Measurements from ENCODE around the gene SPRING1.
"Not testable (repeated sequence)": the region's sequence is repeated elsewhere in the genome, so short reads cannot be mapped to it uniquely, and the experiment has no call there.

The SPRING1 gene, protein sequence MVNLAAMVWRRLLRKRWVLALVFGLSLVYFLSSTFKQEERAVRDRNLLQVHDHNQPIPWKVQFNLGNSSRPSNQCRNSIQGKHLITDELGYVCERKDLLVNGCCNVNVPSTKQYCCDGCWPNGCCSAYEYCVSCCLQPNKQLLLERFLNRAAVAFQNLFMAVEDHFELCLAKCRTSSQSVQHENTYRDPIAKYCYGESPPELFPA

DNA sequence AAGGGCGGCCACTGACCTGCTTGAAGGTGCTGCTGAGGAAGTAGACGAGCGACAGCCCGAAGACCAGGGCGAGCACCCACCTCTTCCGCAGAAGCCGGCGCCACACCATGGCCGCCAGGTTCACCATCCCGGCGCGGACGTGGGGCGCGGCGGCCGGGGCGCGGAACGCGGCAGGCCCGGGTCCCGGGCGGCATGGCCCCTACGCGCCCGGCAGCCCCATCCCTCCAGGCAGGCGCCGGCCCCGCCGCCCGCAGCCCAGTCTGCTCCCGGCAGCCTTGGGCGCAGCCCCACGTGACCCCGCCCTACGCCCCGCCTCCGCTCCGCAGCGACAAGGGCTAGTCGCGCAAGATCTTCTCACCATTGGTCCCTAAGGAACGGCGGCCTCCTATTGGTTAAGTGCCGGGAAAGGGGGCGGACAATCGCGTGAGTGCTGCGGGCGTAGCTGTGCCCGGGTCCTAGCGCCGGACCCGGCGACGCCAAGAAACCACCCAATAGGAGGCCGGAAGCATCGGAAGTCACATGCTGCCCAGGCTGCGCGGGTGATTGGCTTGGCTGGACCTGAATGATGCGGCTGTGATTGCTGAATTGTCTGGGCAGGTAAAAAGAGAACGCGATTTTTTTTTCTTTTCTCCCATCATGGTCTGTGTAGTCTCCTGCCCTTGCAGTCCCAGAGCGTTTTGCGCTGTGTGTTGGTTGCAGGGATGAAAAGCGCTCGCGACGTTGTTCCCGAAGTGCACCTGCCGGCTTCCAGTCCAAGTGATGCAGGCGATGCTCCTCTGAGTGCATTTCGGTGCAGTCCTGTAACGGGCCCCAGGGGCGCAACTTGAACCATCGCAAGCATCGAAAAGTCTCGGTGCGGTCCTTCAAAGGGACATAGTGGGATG, at the start of gene SPRING1, which contains the start of gene RNFT2:
Gene SPRING1 (minus strand): TSS at position 296 of the 884 bp plus-strand sequence. CDS start 169 bp downstream, at position 127.
Gene RNFT2 (plus strand): TSS at position 542 of the 884 bp plus-strand sequence. CDS start 2,183 bp downstream, outside the sequence.
- DNase-seq: peak; percentile 97 to 99

DNA sequence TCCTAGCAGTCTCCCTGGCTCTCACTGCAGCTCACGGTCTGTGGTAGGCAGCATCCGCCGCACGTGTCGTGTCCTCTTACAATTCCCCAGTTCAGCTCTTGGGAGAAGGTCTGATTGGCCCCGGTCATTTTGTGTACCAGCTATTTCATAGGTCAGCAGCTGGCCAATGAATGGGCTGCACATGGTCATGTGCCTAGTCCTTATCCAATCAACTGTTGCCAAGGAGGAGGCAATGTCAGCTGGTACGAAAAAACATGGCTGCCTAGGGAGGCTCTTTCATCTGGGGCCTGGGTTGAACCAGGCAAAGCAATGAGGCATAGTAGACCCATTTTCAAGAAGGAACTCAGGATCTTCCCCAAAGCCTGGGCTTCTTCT, 46.4 kb upstream of the SPRING1 start:
- DNase-seq: no peak

DNA sequence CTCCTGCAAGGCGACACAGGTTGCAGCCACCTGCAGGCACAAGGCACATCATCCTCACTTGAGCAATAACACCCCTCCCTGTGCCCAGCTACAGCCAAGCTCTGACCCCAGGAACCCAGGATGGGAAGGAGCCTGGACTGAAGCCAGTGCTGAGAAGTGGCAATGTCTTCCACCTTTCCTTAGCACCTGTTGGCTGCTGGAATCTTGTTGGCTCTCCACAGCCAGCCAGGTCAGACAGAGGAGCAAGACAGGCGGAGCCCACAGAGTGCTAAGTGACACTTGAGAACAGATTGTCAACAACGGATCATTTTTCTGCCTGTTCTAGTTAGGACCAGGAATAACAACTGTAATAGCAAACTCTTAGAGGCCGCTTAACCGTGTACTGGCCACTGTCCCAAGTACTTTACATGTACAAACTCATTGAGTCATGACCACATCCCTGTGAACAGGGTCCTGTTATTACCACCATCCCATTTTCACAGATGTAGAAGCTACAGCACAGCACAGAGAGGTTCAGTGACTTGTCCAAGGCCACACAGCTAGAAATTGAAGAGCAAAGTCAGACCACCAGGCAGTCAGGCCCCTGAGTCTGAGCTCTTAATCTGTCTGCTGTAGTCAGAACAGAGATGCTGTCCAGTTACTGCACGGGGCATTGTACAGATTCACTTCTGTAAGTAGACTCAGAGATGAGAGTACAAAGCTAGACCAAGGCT, 45.8 kb upstream of the SPRING1 start:
- DNase-seq: no peak

DNA sequence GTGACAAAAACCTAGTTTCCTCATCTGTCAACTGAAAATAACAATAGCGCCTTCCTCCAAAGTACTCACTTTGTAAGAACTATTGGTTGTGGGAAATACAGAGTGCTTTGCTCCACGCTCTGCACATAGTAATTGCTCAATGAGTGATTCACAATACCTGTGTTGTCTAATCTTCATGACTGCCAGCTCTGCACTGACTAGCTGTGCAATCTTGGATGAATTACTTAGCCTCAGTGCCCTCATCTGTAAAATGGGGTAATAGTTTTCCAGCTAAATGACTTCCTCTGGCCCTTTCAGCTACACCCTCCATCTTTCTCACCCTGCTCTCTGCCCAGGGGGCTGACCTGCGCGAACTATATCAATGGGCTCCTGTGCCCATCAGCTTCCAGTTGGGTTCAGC, 43.1 kb upstream of the SPRING1 start:
- DNase-seq: no peak

DNA sequence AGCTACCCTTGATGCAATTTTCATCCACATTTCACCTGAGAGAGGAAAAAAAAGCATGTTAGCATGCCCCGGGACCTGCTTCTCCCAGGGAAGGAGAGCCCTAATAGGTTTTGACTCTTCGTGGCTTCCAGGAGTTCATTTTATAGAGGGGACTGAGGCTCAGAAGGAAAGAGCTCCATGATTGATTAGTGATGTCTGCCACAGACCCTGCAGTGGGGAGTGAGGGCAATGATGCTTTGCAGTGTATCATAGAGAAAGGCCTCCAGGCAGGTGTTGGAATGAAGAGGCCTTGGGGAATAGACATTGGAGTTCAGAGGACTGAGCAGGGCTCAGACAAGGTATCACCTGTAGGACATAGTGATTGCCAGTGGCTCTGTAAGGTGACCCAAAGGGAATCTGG, 41.7 kb upstream of the SPRING1 start:
- DNase-seq: no peak

DNA sequence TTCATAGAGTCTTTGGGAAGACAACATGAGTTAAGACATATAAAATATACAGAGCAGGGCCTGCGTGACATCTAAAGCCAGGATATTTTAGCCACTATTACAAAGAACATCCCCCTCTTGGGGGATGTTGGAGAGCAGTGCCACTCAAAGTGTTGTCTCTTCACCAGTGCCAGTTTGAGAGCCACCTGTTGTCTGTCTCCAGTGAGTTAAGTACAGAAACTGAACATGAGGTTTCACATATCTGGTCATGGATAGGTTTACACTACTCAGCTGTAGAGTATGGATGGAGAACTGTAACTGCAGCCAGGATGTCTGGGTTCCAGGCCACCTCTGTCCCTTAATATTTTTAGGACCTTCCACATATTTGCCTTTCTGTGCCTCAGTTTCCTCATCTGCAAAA, 39.4 kb upstream of the SPRING1 start:
- no peak for DNase-seq

DNA sequence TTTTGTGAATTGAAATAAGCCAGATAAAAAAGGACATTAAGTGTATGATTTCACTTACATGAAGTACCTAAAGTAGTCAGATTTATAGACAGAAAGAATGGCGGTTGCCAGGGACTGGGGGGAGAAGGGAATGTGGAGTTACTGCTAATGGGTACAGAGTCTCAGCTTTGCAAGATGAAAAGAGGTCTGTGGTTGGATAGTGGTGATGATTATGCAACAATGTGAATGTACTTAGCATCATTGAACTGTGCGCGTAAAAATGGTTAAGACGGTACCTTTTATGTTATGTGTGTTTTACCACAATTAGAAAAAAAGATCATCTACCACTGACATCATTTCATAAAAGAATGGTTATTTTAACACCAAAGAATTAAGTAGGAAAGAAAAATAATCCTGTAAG, 36.2 kb upstream of the SPRING1 start:
- no peak for DNase-seq

DNA sequence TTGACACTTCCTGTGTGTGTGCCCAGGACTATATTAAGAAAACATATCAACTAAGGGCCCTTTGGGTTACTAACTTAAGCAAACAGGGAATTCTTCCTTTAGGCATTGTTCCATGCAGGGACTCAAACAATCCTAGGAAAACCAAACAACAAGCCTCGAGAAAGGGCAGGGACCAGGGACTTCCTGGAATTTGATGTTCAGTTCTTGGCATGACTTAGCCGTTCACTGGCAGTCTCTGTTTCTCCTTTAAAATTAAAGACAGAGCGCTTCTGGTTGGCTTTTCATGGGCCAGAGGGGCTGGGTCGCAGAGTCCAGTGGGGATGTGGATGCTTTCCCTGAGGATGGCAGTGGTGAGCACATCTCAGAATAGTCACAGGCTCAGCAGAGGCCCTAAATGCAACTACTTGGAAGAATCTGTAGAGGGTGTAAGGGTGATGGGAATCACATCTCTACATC, 35.4 kb upstream of the SPRING1 start:
- DNase-seq: no peak

DNA sequence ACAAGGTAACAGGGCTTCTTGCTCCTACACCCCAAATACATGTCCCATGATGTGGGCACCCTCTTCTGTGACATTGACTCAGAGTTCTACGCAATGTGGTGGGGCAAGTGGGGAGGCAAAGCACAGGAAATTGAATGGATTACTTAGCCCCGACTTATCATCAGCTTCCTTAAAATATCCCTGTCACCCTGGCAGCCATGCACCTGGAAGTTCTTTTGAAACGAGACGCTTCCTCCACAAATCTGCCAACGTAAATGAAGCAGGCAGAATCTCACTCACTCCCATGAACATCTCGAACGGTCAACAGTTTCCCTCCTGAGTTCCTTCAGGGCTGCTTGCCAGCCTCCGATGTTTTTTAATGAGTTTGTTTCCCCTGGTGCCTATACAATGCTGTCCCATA, 33.8 kb upstream of the SPRING1 start:
- DNase-seq: no peak

DNA sequence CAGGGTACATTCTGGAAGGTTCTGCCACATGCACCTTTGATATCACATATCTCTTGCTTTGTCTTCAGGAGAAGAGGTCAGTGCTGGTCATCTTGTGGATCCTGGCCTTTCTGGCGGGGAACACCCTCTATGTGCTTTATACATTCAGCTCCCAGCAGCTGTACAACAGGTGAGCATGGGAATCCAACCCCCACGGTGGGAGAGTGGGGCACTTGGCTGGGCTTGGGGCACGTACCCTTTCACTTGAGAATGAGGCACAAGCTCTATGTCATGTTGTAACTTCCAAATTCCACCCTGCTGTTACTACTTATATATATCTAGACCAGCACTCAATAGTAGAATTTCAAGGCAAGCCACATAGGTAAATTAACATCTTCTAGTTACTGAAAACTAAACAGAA, 28.9 kb upstream of the SPRING1 start:
- no peak for DNase-seq

DNA sequence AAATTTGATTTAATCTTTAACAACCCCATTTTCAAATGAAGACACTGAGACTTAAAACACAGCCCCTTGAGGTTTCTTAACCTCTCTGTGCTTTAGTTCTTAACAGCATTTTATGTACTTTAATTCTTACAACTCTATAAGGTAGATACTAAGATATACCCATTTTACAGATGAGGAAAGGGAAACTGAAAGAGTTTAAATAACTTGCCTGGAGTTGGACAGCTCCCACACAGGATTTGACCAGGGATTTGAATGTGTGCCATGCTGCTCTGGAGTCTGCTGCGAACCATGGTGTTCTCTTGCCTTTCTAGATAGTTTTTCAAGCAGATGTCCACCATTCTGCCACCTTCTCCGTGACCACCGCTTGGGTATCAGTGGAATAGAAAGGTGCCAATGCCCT, 28.4 kb upstream of the SPRING1 start:
- no peak for DNase-seq

DNA sequence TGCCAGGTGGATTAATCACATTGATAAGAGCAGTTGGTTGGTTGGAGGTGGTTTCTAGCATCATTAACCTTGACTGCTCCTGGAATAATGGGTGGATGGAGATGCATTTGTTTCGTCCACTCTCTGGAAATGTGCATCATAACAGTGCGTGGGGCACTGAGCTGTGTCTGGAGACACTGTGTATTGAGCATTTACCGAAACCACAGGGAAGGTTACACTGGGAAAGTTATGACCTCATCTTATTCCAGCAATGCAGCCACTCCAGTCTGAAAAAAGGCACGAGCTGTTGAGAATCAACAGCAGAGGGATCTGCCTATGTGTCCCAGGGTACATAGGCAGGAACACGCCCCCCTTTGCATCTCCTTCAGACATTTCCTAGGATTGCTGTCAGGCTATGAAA, 27.4 kb upstream of the SPRING1 start:
- DNase-seq: no peak

DNA sequence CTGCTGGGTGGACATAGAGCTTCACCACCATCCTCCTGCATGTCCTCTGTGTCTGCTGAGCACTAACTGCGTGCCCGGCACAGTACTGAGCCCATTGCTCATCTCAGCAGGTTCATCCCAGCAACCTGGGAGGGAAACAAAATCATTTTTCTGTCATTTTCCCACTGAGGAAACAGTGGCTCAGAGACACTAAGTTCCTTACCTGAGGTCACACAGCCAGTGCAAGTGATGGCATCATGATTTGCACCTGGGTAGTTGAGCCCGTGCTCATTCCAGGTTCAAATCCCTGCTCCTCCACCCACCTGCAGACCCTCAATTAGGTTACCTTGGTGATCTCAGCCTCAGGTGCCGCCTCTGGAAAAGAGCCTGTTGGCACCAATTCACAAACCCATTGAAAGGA, 23.6 kb upstream of the SPRING1 start:
- DNase-seq: no peak

DNA sequence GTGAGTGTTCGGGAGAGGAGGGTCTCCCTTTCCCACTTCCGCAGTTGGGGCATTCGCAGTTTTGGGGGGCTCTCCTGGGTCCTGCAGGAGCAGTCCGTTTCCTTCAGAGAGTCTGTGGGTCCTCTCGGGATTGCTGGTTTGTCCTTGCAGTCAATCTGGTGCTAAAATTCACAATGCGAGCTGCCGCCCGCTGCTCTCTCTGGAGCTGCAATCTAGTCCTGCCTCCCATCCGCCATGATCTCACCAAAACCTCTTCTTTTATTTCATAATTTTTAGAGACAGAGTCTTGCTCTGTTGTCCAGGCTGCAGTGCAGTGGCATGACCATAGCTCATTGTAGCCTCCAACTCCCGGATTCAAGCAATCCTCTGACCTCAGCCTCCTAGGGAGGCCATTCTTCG, 22.8 kb upstream of the SPRING1 start:
- DNase-seq: no peak

DNA sequence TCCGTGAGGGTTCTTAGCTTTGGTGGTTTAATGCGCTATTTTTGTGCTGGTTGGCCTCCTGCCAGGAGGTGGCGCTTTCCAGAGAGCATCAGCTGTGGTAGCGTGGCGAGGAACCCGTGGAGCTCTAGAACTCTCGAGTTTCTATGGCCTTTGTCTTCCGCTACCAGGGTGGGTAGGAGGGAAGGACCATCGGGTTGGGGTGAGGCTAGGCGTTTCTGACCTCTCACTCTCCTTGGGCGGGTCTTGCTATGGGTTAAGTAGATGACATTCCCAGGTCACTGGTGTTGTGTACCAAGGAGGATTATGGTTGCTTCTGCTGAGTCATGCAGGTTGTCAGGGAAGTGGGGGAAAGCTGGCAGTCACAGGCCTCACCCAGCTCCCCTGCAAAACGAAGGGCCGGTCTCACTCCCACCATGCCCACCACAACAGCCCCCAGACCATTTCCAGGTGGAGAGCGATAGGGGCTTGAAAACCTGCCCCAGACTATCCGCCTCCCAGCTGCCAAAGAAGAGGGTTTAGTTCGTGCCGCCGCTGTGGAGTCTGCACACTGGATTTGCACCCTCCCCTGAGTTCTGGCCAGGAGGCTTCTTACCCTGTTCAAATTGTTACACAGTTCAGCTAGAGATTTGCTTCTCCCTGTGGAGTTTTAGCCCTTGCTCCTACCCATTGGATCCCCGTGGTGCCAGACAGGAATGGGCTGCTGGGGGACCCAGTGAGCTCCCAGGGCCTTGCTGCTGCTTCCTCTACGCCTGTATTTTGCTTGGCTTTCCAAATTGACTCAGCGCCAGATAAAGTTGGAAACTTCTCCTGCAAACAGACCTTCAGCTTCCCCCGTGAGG, 22.1 kb upstream of the SPRING1 start:
- peak in 1 of 2 donors; percentile 22 for DNase-seq

DNA sequence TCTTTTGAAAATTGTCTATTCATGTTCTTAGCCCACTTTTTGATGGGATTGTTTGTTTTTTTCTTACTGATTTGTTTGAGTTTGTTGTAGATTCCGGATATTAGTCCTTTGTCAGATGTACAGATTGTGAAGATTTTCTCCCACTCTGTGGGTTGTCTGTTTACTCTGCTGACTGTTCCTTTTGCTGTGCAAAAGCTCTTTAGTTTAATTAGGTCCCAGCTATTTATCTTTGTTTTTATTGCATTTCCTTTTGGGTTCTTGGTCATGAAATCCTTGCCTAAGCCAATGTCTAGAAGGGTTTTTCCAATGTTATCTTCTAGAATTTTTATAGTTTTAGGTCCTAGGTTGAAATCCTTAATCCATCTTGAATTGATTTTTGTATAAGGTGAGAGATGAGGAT, 16.9 kb upstream of the SPRING1 start:
- DNase-seq: not testable (repeated sequence)

DNA sequence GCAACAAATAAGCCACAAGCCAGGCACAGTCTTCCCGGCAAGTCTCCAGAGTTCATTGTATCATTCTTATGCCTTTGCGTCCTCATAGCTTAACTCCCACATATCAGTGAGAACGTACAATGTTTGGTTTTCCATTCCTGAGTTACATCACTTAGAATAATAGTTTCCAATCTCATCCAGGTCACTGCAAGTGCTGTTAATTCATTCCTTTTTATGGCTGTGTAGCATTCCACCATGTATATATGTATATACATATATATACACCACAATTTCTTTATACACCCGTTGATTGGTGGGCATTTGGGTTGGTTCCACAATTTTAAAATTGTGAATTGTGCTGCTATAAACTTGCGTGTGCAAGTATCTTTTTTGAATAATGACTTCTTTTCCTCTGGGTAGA, 16.2 kb upstream of the SPRING1 start:
- not testable (repeated sequence) for DNase-seq

DNA sequence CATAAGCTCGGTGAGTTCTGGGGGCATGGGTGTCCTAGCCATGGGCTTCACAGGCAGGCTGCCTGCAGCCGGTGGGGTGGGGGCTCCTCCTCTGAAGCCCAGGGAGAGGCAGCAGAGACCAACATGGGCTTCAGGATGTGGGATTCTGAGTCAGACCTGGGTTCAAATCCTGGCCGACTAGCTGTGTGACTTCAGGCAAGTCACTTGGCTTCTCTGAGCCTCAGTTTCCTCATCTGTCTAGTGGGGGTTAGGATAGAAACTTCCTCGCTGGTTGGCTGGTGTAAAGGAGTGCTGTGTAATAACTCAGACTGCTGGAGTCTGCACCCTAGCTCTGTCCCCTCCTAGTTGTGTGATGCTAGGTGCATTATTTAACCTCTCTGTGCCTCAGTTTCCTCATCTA, 12.4 kb upstream of the SPRING1 start:
- no peak for DNase-seq

DNA sequence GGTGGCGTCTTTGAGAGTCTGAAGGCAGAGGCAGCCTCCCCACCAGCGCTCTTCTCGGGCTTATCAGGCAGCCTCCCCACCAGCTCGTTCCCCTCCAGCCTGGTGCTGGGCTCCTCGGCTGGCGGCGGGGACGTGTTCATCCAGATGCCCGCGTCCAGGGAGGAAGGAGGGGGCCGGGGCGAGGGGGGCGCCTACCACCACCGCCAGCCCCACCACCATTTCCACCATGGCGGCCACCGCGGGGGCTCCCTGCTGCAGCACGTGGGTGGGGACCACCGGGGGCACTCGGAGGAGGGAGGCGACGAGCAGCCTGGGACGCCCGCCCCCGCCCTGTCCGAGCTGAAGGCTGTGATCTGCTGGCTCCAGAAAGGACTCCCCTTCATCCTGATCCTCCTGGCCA, 12.0 kb upstream of the SPRING1 start:
- DNase-seq: no peak

DNA sequence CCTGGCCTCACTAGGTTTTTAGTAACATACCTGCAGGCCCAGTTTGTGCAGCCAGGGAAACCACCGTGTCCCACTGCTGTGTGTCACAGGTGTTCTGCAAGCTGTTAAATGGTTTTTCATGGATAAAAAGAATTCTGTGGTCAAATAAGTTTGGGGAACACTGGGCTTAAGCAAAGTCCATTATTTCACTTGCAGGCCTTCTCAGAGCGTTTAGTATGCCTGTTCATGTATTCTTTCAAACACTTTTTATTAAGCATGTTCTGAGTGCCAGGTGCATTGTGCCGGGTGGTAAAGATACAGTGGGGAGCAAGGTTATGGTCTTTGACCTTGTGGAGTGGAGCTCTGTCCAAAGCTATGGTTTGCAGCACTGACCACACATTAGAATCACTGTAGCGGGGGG, 7.7 kb upstream of the SPRING1 start:
- DNase-seq: no peak

DNA sequence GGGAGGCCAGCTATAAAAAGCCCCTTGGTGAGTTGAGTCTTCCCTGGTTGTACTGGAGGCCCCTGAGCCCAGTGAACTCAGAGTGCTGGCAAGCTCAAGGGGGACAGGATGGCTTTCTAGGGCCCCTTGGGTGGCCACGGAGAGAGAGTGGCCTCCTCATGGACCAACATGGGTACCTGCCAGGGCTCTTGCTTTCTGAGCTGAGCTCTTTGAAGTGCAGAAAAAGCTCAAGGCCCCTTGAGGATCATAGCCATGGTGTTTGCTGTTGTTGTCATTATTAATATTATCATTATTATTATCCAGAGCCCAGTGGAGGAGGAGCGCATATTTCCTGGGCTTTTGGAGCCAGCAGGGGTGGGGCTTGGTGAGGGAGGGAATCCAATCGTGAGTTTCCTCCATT, 6.9 kb upstream of the SPRING1 start:
- no peak for DNase-seq

DNA sequence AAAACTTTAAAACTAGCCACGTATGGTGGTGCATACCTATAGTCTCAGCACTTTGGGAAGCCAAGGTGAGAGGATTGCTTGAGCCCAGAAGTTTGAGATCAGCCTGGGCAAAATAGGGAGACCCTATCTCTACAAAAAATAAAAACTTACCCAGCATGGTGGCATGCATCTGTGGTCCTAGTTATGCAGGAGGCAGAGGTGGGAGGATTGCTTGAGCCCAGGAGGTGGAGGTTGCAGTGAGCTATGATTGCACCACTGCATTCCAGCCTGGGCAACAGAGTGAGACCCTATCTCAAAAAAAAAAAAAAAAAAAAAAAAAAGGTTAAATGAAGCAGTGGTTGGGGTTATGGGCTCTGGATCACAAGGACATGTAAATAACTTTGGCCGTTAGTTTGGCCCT, 4.9 kb upstream of the SPRING1 start:
- not testable (repeated sequence) for DNase-seq

All from activated CD4-positive, alpha-beta T cell treated with anti-CD3 and anti-CD28 coated beads for 4 hours (primary cell).